ENCODE results near the gene SMG6.

The SMG6 gene

DNA sequence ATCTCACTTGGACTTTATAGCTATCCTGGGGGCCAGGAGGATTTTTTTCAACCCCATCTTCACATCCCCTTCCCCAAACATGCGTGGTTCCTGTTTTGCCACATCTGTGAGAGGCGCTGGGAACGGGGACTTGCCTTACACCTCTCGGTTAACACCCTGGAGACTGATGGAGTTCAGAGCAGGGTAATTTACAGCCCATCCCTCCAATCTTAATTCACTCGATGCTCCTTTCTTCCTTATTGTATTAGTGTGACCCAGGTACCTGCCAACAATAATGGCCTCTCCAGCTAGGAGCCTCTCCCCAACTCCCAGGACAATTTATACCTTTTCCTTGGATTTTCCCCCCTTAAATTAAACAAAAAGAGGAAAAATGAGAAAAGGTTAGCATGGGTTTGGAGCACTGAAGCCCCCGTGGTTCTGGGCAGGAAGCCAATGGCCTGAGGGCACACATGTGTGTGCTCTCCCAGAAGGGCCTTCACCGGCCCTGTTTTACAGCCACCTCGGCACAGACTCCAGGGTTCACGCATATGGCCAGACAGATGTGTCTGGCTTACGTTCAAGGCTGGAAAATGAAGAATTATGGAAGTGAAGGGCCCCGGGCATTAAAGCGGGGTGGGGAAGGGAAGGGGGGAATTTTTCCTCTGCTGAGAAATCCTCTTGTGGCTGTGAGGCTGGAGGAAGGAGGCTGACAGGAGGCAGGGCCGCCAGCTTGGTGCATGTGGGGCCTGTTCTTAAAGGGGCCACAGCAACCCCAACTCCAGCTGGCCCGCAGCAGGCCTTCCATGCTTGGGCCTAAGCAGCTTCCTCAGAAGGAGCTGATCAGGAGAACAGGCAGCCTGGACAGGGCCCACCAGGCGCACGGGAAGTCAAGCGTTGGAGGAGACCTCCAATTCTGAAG lies 227.2 kb downstream of the SMG6 start:
- DNase-seq (ENCODE audit: low spot score), result no peak

- DNase-seq (ENCODE audit: low spot score), result no peak
These were observed 228.1 kb downstream of the SMG6 start for GRCh38 chr17:2075336-2076086.

GRCh38 chr17:2074919-2075318 lies 228.7 kb downstream of the SMG6 start:
- no peak for DNase-seq (ENCODE audit: low spot score)

- DNase-seq (ENCODE audit: low spot score), result no peak
These were observed 231.9 kb downstream of the SMG6 start for GRCh38 chr17:2071455-2072281.

DNA sequence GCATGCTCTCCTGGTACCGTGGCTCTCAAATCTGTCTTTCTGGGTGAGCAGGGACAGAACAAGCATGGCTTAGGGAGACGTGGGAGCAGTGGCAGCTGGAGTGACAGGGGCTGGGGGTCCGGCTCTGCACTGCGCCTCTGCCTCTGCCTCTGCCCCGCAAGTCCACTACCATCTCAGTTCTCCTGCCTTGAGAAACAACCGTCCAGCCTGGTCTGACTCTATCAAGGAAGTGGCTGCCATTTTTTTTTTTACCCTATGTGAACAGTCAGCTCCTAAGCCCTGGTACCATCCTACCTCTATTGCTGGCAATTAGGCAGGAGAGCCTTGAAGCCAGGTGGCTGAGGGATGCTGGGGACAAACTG lies 232.6 kb downstream of the SMG6 start:
- DNase-seq (ENCODE audit: low spot score), result no peak

DNA sequence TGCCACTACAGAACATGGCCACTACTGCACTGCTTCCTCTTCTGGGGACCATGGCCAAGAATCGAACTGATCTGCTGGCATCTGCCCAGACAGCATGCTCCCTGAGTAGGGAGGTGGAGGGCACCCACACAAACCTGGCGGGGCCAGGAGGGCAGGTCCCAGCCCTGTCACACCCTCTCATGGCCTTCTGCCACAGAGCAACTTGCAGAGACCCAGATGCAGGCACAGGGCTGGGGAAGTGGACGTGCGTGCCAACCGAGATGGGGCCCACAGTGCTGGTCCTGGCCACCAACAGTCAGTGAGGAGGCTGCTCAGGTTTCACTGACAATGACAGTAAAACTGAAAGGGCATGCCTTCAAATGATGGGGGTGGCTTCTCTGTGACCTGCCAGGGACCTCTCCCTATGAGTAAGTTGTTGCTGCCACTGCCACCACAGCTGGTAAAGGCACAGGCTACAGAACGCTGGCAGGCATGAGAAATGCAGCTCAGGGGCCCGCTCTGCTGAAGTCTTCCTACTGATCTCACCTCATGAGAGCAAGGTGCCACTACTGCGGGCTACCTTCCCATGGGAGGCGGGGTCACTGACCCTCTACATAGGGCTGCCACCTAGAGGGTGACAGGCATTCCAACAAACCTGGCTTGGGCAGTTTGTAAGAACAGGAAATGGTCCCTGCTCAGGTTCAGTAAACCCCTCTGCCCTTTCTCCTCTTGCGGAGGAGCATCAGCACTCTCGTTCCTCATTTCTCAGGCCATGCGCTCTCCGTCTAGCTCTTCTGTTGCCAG lies 233.2 kb downstream of the SMG6 start:
- DNase-seq (ENCODE audit: low spot score), result no peak

GRCh38 chr17:2068519-2069051 lies 235.0 kb downstream of the SMG6 start:
- no peak for DNase-seq (ENCODE audit: low spot score)

- DNase-seq (ENCODE audit: low spot score), result no peak
These were observed 235.5 kb downstream of the SMG6 start for GRCh38 chr17:2068031-2068518.

- DNase-seq (ENCODE audit: low spot score), result no peak
These were observed 236.0 kb downstream of the SMG6 start for GRCh38 chr17:2067608-2068024.

- no peak for DNase-seq (ENCODE audit: low spot score)
These were observed 236.5 kb downstream of the SMG6 start for GRCh38 chr17:2067048-2067561.

GRCh38 chr17:2065949-2066400 lies 237.6 kb downstream of the SMG6 start:
- no peak for DNase-seq (ENCODE audit: low spot score)

- DNase-seq (ENCODE audit: low spot score), result no peak
These were observed 238.4 kb downstream of the SMG6 start for GRCh38 chr17:2064980-2065785.

GRCh38 chr17:2064520-2064971 lies 239.0 kb downstream of the SMG6 start:
- no peak for DNase-seq (ENCODE audit: low spot score)

DNA sequence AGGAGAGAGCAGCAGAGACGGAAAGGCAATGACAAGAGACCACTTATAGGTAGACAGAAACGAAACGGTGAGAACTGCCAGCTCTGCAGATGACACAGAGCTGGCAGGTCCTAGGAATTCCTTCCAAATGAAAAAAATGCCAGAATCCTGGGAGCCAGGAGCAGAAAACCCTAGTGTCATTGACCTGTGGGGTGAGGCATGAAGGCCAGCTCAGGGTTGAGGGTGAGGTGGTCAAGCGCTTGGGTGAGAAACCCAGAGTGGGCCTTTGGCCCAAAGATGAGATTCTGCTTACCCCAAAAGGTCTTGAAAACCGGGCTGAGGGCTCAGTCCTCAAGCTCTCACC lies 239.5 kb downstream of the SMG6 start:
- DNase-seq (ENCODE audit: low spot score), result no peak

- DNase-seq (ENCODE audit: low spot score), result no peak
These were observed 240.1 kb downstream of the SMG6 start for GRCh38 chr17:2063261-2064146.

DNA sequence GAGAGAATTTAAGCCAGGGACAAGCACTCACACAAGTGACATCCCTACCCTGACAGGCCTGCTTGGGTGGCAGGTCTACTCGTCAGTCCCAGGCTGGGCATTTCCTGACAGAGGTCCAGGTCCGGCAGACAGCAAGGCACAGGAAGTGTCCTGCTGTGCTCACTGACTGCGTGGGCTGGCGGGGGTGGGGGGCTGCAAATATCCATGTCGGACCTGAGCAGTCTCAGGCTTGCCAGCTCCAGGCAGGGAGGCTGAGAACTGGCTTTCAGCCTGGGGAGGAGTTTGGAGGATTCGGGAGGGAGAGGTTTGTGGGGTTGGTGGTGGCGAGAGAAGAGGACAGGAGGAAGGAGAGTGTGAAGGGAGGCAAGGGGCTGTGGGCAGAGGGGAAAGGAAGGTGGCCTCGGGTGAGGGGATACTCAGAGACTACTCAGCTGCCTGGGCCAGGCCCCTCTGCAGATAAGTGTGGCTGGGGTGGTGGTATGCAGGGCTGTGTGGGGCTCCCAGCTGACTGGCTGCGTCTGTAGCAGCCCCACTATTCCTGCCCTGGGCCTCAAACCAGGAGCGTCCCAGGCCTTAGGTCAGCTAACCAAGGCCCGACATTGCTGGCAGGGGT lies 240.9 kb downstream of the SMG6 start:
- no peak for DNase-seq (ENCODE audit: low spot score)

GRCh38 chr17:2061441-2061958 lies 242.1 kb downstream of the SMG6 start:
- DNase-seq (ENCODE audit: low spot score), result no peak
